GM12878 (cell line): ENCODE measurements around the gene MYL12B. TPM values are rescaled to one million over a fixed set of nuclear protein-coding genes. Genes with fewer than 3 reads are reported as not detected.

Experiments used
- ATAC-seq: fragments of 200-7000 bp; cut with Tn5 transposase; 3 replicates; pipeline ENCODE4 v1.9.1; 2020; ENCODE audit warnings: mild to moderate bottlenecking, moderate library complexity
- BruUV-seq: library from RNA; stranded (reverse); fragments of 400-500 nt; replicated peaks from 2 replicates; lab custom pipeline; 2021; lab: Mats Ljungman, UMichigan
- CTCF ChIA-PET: fragments of 300-600 bp; sonication (Branson Sonifier 250); formaldehyde crosslinking; extraction: SDS; loops from one replicate; lab custom pipeline; 2021; ENCODE audit warnings: inconsistent platforms; lab: Yijun Ruan, JAX
- POLR2A ChIA-PET: fragments of 350-600 bp; formaldehyde crosslinking; extraction: SDS; loops from one replicate; lab custom pipeline; 2021; ENCODE audit warnings: inconsistent platforms; lab: Charles Lee
- RAD21 ChIA-PET: fragments of 300-600 bp; sonication (Branson Sonifier 250); formaldehyde crosslinking; loops from one replicate; lab custom pipeline; 2023; ENCODE audit warnings: antibody characterized with exemption; ENCODE audit not compliant: unreplicated experiment; lab: Charles Lee
- SMC1A ChIA-PET: fragments of 300-600 bp; sonication (Branson Sonifier 250); formaldehyde crosslinking; loops from one replicate; lab custom pipeline; 2023; ENCODE audit not compliant: unreplicated experiment, uncharacterized antibody; lab: Charles Lee
- DNase-seq: peaks from one replicate; pipeline ENCODE4 v3.0.0-alpha.2; 2011; ENCODE audit warnings: low read depth, low spot score
- FAIRE-seq: peaks from 3 replicates; lab custom pipeline; 2011; peaks lifted over from hg19 to GRCh38; lab: Jason Lieb, UNC
- H2AFZ ChIP-seq: 2 replicates; pipeline ENCODE4 v1.6.0; 2011; ENCODE audit warnings: low read depth, low read length, control low read depth; ENCODE audit not compliant: control insufficient read depth
- H3K27ac ChIP-seq: 2 replicates; pipeline ENCODE4 v1.5.1; 2011; ENCODE audit warnings: control low read depth; ENCODE audit not compliant: control insufficient read depth, insufficient read depth
- H3K27me3 ChIP-seq, 2 experiments: replicated peaks in 1 of 2; 2 replicates each; pipeline versions ENCODE4 v1.6.0 to v1.6.1; 2011; ENCODE audit warnings: low read length in 1 of 2; ENCODE audit not compliant: control insufficient read depth in 2 of 2, insufficient read depth in 2 of 2
- H3K36me3 ChIP-seq, 2 experiments: 2 replicates each; pipeline ENCODE4 v1.5.1; 2011; ENCODE audit warnings: low read length in 1 of 2; ENCODE audit not compliant: control insufficient read depth in 2 of 2, insufficient read depth in 2 of 2
- H3K4me1 ChIP-seq: 2 replicates; pipeline ENCODE4 v1.6.1; 2011; ENCODE audit warnings: mild to moderate bottlenecking, low read length, moderate library complexity, mixed read lengths; ENCODE audit not compliant: control insufficient read depth, insufficient read depth
- H3K4me2 ChIP-seq: 2 replicates; pipeline ENCODE4 v1.6.0; 2011; ENCODE audit warnings: control low read depth; ENCODE audit not compliant: control insufficient read depth, insufficient read depth
- H3K4me3 ChIP-seq: fragments of 200-600 bp; sonication (generic); 2 replicates; pipeline ENCODE4 v1.5.1; 2016
- H3K79me2 ChIP-seq: 2 replicates; pipeline ENCODE4 v1.6.0; 2011; ENCODE audit warnings: low read length; ENCODE audit not compliant: control insufficient read depth, insufficient read depth
- H3K9ac ChIP-seq: 2 replicates; pipeline ENCODE4 v1.8.0; 2011; ENCODE audit warnings: low read length, control low read depth, mixed read lengths; ENCODE audit not compliant: control insufficient read depth, insufficient read depth
- H3K9me3 ChIP-seq: replicated peaks from 3 replicates; pipeline ENCODE4 v1.5.1; 2011; ENCODE audit warnings: mild to moderate bottlenecking, low read length; ENCODE audit not compliant: control insufficient read depth, insufficient read depth
- H4K20me1 ChIP-seq: 2 replicates; pipeline ENCODE4 v1.6.0; 2011; ENCODE audit not compliant: control insufficient read depth, insufficient read depth
- IRF5 ChIP-seq: fragments of 450-650 bp; IDR thresholded peaks from 2 replicates; pipeline ENCODE4 v1.6.1; 2017; ENCODE audit warnings: borderline replicate concordance
- KAT2A ChIP-seq: conservative IDR thresholded peaks from 2 replicates; pipeline ENCODE4 v1.6.1; 2011; ENCODE audit warnings: low read depth, low read length; ENCODE audit not compliant: control insufficient read depth
- KDM1A ChIP-seq: fragments of 200-600 bp; sonication (generic); IDR thresholded peaks from 2 replicates; pipeline ENCODE4 v1.6.1; 2016; ENCODE audit warnings: borderline replicate concordance
- MTA2 ChIP-seq: fragments of 450-650 bp; IDR thresholded peaks from 2 replicates; pipeline ENCODE4 v1.6.1; 2016; ENCODE audit warnings: low read depth, mild to moderate bottlenecking, moderate library complexity
- NFYA ChIP-seq: IDR thresholded peaks from 2 replicates; pipeline ENCODE4 v1.6.1; 2011; ENCODE audit warnings: low read depth, mild to moderate bottlenecking, low read length, improper control_type of control experiment, borderline replicate concordance
- POLR2A ChIP-seq: IDR thresholded peaks from 2 replicates; pipeline ENCODE4 v1.6.1; 2011; ENCODE audit warnings: low read depth, mild to moderate bottlenecking, low read length
- RBBP5 ChIP-seq: fragments of 200-600 bp; sonication (generic); conservative IDR thresholded peaks from 2 replicates; pipeline ENCODE4 v1.6.1; 2016
- REST ChIP-seq: IDR thresholded peaks from 2 replicates; pipeline ENCODE4 v1.6.1; 2012; ENCODE audit warnings: mild to moderate bottlenecking, low read depth, low read length
- SMARCA5 ChIP-seq: fragments of 450-650 bp; IDR thresholded peaks from 2 replicates; pipeline ENCODE4 v1.6.1; 2017; ENCODE audit warnings: mild to moderate bottlenecking
- STAT1 ChIP-seq: fragments of 450-650 bp; conservative IDR thresholded peaks from 2 replicates; pipeline ENCODE4 v1.6.1; 2014; ENCODE audit warnings: antibody characterized with exemption, mild to moderate bottlenecking
- TCF3 ChIP-seq: IDR thresholded peaks from 2 replicates; pipeline ENCODE4 v1.6.1; 2012; ENCODE audit warnings: low read depth, mild to moderate bottlenecking, low read length, borderline replicate concordance; ENCODE audit not compliant: insufficient read depth
- YY1 ChIP-seq: IDR thresholded peaks from 2 replicates; pipeline ENCODE4 v1.6.1; 2011; ENCODE audit warnings: low read depth, mild to moderate bottlenecking, low read length
- ZNF592 ChIP-seq: fragments of 450-650 bp; IDR thresholded peaks from 2 replicates; pipeline ENCODE4 v1.6.1; 2017; ENCODE audit warnings: mild to moderate bottlenecking, moderate library complexity
- WGBS: methylation state at CpG from one replicate; pipeline ENCODE4 v1.1.6; 2016; ENCODE audit warnings: low lambda C conversion rate; ENCODE audit not compliant: insufficient replicate concordance, insufficient coverage; ENCODE audit errors: missing lambda C conversion rate; 5-methylcytosine and 5-hydroxymethylcytosine counted together
- in situ Hi-C: fragments of 300-500 bp; cut with MboI; formaldehyde crosslinking; loops from 9 replicates; pipeline ENCODE4 v1.14.3; 2018; ENCODE audit warnings: mixed read lengths
- intact Hi-C: fragments of 100-400 bp; cut with micrococcal nuclease; formaldehyde crosslinking; loops from one replicate; pipeline ENCODE4 v1.14.2; 2022; ENCODE audit not compliant: unreplicated experiment
- polyA plus RNA-seq, 11 experiments: library from polyadenylated mRNA; depleted of rRNA in 4 of 11; unstranded in 6 of 11; stranded (reverse) in 5 of 11; fragments of >200 nt; fragmentation: Nextera tagmentation in 4 of 11; fragmentation: Illumina TruSeq in 1 of 11; extraction: Ambion mirVana in 4 of 11; extraction: Trizol in 1 of 11; gene quantifications; 1 replicate in 1 of 11; 2 replicates in 10 of 11; pipeline versions ENCODE4 v1.2.1 to v1.2.3, GENCODE V29; 2011 to 2016; ENCODE audit warnings: inconsistent platforms in 2 of 11, missing spikeins in 2 of 11, low read depth in 1 of 11
- total RNA-seq, 4 experiments: library from RNA; depleted of rRNA in 3 of 4; stranded (reverse); fragments of >200 nt in 3 of 4; fragmentation: Illumina TruSeq in 1 of 4; extraction: Trizol in 1 of 4; gene quantifications; 2 replicates each; pipeline versions ENCODE4 v1.2.1 to v1.2.3, GENCODE V29; 2013 to 2021

MYL12B gene
- total and polyA plus RNA-seq, 10 of the 15 experiments (the other 5 are each of a cell fraction or from before 2014, with no cell fraction given), result 179 to 739 (median 400) TPM

GRCh38 chr18:3245853-3246634 lies 15.9 kb upstream of the MYL12B start:
- DNase-seq (no peak), ATAC-seq (peak; percentile 71), FAIRE-seq (peak; percentile 78)
- under 1% methylated on average over 29 of the region's 29 CpGs for WGBS
- intact Hi-C loops (loop anchor here (1.0 to 10.0 kb wide), 11 partner anchors 93 to 674 kb away; partner anchors contain the start of genes LPIN2, METTL4 and NDC80), in situ Hi-C loops (loop anchor here (5.0 kb wide), 2 partner anchors 249 to 309 kb away; no protein-coding TSS in a partner anchor)
- Histone ChIP-seq H2AFZ (peak overlapping the region; percentile 61), H3K36me3 (peaks cover 0 to 2% of the 10 kb centered on the region in 2 experiments; a peak in 3 of 4 replicates), H3K79me2 (peaks cover 67% of the 10 kb centered on the region), H4K20me1 (no peaks in the 10 kb centered on the region), H3K9ac (peak overlapping the region; percentile 97), H3K4me3 (peak overlapping the region; percentile 91), H3K4me2 (peak overlapping the region; percentile 94), H3K27ac (peak overlapping the region; percentile 95), H3K4me1 (no peaks in the 10 kb centered on the region), H3K27me3 (no peaks in the 10 kb centered on the region), H3K9me3 (peaks cover 12% of the 10 kb centered on the region)
- no TSS peak for BruUV-seq
- SMC1A ChIA-PET, result interaction anchor here (0.7 to 12.1 kb wide), 57 partner anchors 10 to 421 kb away, joined by 3 to 105 read pairs (median 5); no protein-coding TSS in a partner anchor
- POLR2A ChIA-PET, result interaction anchor here (0.5 to 3.2 kb wide), 22 partner anchors 8 to 311 kb away, joined by 3 to 15 read pairs (median 4); no protein-coding TSS in a partner anchor
- RAD21 ChIA-PET, result interaction anchor here (0.6 to 6.5 kb wide), 44 partner anchors 10 to 453 kb away, joined by 3 to 118 read pairs (median 6); partner anchors contain the start of gene MYL12B
- CTCF ChIA-PET, result interaction anchor here (0.6 to 7.1 kb wide), 60 partner anchors 10 to 1038 kb away, joined by 3 to 99 read pairs (median 6); partner anchors contain the start of gene MYL12B
- 0 out of 2 replicates have a peak, but pooled peaks have one; percentile 34 for TF ChIP-seq STAT1
- TF ChIP-seq NFYA, result no peak
- TF ChIP-seq ZNF592, result 0 out of 2 replicates have a peak, but pooled peaks have one; percentile 16
- no peak for TF ChIP-seq REST
- TF ChIP-seq POLR2A, result peak; percentile 60
- no peak for TF ChIP-seq RBBP5
- no peak for TF ChIP-seq KAT2A
- no peak for TF ChIP-seq IRF5
- 0 out of 2 replicates have a peak, but pooled peaks have one; percentile 38 for TF ChIP-seq TCF3
- peak; percentile 78 for TF ChIP-seq YY1
- no peak for TF ChIP-seq KDM1A
- no peak; the same call in 1 of the 2 replicates for TF ChIP-seq MTA2
- peak; percentile 96 for TF ChIP-seq SMARCA5
